Vagina (tissue), 2 donors: Measurements from ENCODE around the gene FOXN3.

Experiments
- POLR2A ChIP-seq, 2 donors: fragments of 450-650 bp; IDR thresholded peaks; one replicate each; pipeline ENCODE4 v1.6.1; 2017; ENCODE audit warnings: antibody characterized with exemption in 2 of 2, mild to moderate bottlenecking in 2 of 2, moderate library complexity in 2 of 2
- TF ChIP-seq, protein P1 (sequence below), 3 experiments: fragments of 450-650 bp in 2 of 3; fragments of 200-600 bp in 1 of 3; sonication (generic) in 1 of 3; IDR thresholded peaks; one replicate each; pipeline ENCODE4 v1.5.1; 2017 to 2019; ENCODE audit warnings: antibody characterized with exemption in 3 of 3, mild to moderate bottlenecking in 2 of 3, moderate library complexity in 2 of 3

DNA sequence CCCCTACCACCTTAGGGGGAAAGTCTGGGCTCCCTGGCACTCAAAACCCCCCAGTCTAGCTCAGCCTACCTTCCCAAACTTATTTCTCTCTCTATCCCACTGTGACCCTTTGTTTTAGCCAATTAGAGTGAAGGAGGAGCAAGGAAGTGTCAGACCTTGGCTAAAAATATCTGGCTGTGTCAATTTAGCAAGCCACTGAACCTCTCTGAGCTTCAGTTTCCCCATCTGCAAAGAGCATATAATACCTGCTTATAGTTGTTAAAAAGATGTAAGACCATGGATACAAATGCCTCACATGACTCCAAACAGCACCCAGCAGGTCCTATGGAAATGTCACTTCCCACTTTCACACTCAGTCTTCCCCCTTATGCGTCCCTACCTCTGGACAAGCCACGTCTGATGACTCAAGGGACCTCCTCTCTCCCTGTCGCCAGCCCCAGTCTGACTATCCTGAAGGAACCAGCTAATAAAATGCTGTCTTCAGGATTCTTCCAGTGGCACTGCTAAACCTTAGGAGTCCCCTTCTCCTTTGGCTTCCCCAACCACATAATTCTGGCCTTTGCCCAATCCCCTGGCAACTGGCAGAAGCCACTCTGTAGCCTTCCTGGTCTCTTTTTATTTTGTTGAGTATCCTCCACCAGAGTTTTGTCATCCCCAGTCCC is 19.3 kb downstream of the FOXN3 start:
- TF ChIP-seq, protein P1, sequence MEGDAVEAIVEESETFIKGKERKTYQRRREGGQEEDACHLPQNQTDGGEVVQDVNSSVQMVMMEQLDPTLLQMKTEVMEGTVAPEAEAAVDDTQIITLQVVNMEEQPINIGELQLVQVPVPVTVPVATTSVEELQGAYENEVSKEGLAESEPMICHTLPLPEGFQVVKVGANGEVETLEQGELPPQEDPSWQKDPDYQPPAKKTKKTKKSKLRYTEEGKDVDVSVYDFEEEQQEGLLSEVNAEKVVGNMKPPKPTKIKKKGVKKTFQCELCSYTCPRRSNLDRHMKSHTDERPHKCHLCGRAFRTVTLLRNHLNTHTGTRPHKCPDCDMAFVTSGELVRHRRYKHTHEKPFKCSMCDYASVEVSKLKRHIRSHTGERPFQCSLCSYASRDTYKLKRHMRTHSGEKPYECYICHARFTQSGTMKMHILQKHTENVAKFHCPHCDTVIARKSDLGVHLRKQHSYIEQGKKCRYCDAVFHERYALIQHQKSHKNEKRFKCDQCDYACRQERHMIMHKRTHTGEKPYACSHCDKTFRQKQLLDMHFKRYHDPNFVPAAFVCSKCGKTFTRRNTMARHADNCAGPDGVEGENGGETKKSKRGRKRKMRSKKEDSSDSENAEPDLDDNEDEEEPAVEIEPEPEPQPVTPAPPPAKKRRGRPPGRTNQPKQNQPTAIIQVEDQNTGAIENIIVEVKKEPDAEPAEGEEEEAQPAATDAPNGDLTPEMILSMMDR (IDR thresholded peaks at IDR 0.05) = no peak
- TF ChIP-seq POLR2A (IDR thresholded peaks at IDR 0.05) = no peak
